Left kidney (tissue), 2 donors: Measurements from ENCODE around the gene KRT6A. TPM values are rescaled to one million over a fixed set of nuclear protein-coding genes. Genes with fewer than 3 reads are reported as not detected.
"Not testable (repeated sequence)": the region's sequence is repeated elsewhere in the genome, so short reads cannot be mapped to it uniquely, and the experiment has no call there.

ENCODE experiments used
- DNase-seq: peaks from one replicate; pipeline ENCODE4 v3.0.0-alpha.2; 2013
- polyA plus RNA-seq: library from polyadenylated mRNA; unstranded; fragments of 120-200 nt; gene quantifications from one replicate; pipeline ENCODE4 v1.2.1, GENCODE V29; 2013; ENCODE audit not compliant: insufficient read length

The KRT6A gene
- polyA plus RNA-seq, 1 donor = not detected

- DNase-seq = no peak
Measured at GRCh38 chr12:52502877-52503276, 9.8 kb upstream of the KRT6A start.

GRCh38 chr12:52501490-52501889 is 8.4 kb upstream of the KRT6A start:
- no peak for DNase-seq

- DNase-seq = not testable (repeated sequence)
Measured at GRCh38 chr12:52500574-52500973, 7.5 kb upstream of the KRT6A start.

- no peak for DNase-seq
Measured at GRCh38 chr12:52499806-52500560, 6.9 kb upstream of the KRT6A start.

- DNase-seq = no peak
Measured at GRCh38 chr12:52498946-52499345, 5.9 kb upstream of the KRT6A start.

GRCh38 chr12:52497975-52498374 is 4.9 kb upstream of the KRT6A start:
- no peak for DNase-seq

- DNase-seq = no peak
Measured at GRCh38 chr12:52496590-52497071, 3.6 kb upstream of the KRT6A start.

GRCh38 chr12:52496054-52496453 is 3.0 kb upstream of the KRT6A start:
- no peak for DNase-seq

GRCh38 chr12:52495389-52495788 is 2.3 kb upstream of the KRT6A start:
- DNase-seq = peak; percentile 29

GRCh38 chr12:52494518-52494917 is 1.5 kb upstream of the KRT6A start:
- no peak for DNase-seq

- DNase-seq = no peak
Measured at GRCh38 chr12:52494100-52494499, 1.0 kb upstream of the KRT6A start.

GRCh38 chr12:52492405-52492804 is 652 bp downstream of the KRT6A start:
- DNase-seq = not testable (repeated sequence)

GRCh38 chr12:52491495-52491894 is 1.6 kb downstream of the KRT6A start:
- DNase-seq = not testable (repeated sequence)

- DNase-seq = no peak
Measured at GRCh38 chr12:52488736-52489135, 4.3 kb downstream of the KRT6A start.

- not testable (repeated sequence) for DNase-seq
Measured at GRCh38 chr12:52487744-52488443, 5.2 kb downstream of the KRT6A start.

GRCh38 chr12:52487211-52487610 is 5.8 kb downstream of the KRT6A start:
- DNase-seq = no peak

GRCh38 chr12:52486166-52487105 is 6.6 kb downstream of the KRT6A start:
- no peak for DNase-seq

GRCh38 chr12:52480073-52480472 is 13.0 kb downstream of the KRT6A start:
- no peak for DNase-seq

- DNase-seq = no peak
Measured at GRCh38 chr12:52477651-52478050, 15.4 kb downstream of the KRT6A start.

- no peak for DNase-seq
Measured at GRCh38 chr12:52474212-52474611, 18.8 kb downstream of the KRT6A start.

- DNase-seq = no peak
Measured at GRCh38 chr12:52473768-52474167, 19.3 kb downstream of the KRT6A start, which contains the start of gene KRT6C. Gene KRT6C (minus strand): TSS chr12:52473805. CDS start chr12:52473737, 68 bp downstream.

- DNase-seq = no peak
Measured at GRCh38 chr12:52469853-52470252, 23.2 kb downstream of the KRT6A start.
